ENCODE measurements around the gene LHPP.

DNA sequence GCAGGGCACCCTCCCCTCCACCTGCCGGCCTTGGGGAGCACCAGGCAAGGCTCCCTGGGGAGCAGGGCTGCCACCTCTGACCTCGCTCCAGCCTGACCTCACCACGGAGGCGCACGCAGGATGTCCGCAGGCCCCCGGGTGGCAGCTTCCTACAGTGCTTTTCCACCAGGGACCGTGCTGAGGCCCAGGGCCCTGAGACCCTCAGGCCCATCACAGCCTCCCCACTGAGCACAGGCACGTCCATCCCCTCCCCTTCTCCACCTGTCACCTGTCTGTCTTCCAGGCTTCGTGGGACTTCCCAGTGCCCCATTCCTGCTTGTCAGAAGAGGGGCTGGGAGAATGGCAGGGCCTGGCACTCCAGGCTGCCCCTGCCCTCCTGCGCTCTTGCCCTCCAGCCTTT is 90.1 kb downstream of the LHPP start:
- TF ChIP-seq, protein P1, sequence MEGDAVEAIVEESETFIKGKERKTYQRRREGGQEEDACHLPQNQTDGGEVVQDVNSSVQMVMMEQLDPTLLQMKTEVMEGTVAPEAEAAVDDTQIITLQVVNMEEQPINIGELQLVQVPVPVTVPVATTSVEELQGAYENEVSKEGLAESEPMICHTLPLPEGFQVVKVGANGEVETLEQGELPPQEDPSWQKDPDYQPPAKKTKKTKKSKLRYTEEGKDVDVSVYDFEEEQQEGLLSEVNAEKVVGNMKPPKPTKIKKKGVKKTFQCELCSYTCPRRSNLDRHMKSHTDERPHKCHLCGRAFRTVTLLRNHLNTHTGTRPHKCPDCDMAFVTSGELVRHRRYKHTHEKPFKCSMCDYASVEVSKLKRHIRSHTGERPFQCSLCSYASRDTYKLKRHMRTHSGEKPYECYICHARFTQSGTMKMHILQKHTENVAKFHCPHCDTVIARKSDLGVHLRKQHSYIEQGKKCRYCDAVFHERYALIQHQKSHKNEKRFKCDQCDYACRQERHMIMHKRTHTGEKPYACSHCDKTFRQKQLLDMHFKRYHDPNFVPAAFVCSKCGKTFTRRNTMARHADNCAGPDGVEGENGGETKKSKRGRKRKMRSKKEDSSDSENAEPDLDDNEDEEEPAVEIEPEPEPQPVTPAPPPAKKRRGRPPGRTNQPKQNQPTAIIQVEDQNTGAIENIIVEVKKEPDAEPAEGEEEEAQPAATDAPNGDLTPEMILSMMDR (IDR thresholded peaks at IDR 0.05 in 8 of 11, conservative IDR thresholded peaks at IDR 0.05 in 3 of 11) = no peak
- no peak for TF ChIP-seq POLR2AphosphoS5 (IDR thresholded peaks at IDR 0.05)

Measured in spleen (tissue), 7 donors.